Small intestine (tissue), 7 donors: Measurements from ENCODE around the gene RNF7. TPM values are rescaled to one million over a fixed set of nuclear protein-coding genes. Genes with fewer than 3 reads are reported as not detected.
"Not testable (repeated sequence)": the region's sequence is repeated elsewhere in the genome, so short reads cannot be mapped to it uniquely, and the experiment has no call there.

Source experiments
- DNase-seq, 2 donors: peaks; one replicate each; pipeline versions ENCODE4 v3.0.0 to v3.0.0-alpha.2; 2013
- FAIRE-seq: peaks from 2 replicates; lab custom pipeline; 2012; peaks lifted over from hg19 to GRCh38; lab: Jason Lieb, UNC
- H3K27ac ChIP-seq, 3 donors: one replicate each; pipeline ENCODE4 v1.5.1; 2013; ENCODE audit warnings: low read length in 2 of 3, mild to moderate bottlenecking in 2 of 3, control low read depth in 1 of 3, inconsistent platforms in 1 of 3, low read depth in 1 of 3, moderate library complexity in 1 of 3
- H3K27me3 ChIP-seq, 3 donors: one replicate each; pipeline ENCODE4 v1.6.1; 2013; ENCODE audit warnings: low read length in 3 of 3, inconsistent platforms in 1 of 3; ENCODE audit not compliant: control insufficient read depth in 3 of 3, insufficient read depth in 3 of 3
- H3K36me3 ChIP-seq, 3 donors: one replicate each; pipeline ENCODE4 v1.6.1; 2013; ENCODE audit warnings: low read length in 3 of 3, inconsistent platforms in 1 of 3, low read depth in 1 of 3, mild to moderate bottlenecking in 1 of 3, moderate library complexity in 1 of 3; ENCODE audit not compliant: control insufficient read depth in 3 of 3, insufficient read depth in 2 of 3
- H3K4me1 ChIP-seq, 3 donors: one replicate each; pipeline ENCODE4 v1.6.1; 2013; ENCODE audit warnings: low read length in 2 of 3, inconsistent platforms in 1 of 3, low read depth in 1 of 3, mild to moderate bottlenecking in 1 of 3, moderate library complexity in 1 of 3; ENCODE audit not compliant: control insufficient read depth in 3 of 3, insufficient read depth in 2 of 3
- H3K4me3 ChIP-seq, 3 donors: one replicate each; pipeline ENCODE4 v1.5.1; 2013; ENCODE audit warnings: low read length in 3 of 3, control low read depth in 1 of 3, inconsistent platforms in 1 of 3, low read depth in 1 of 3, mild to moderate bottlenecking in 1 of 3, moderate library complexity in 1 of 3
- H3K9me3 ChIP-seq, 2 donors: one replicate each; pipeline ENCODE4 v1.6.1; 2013; ENCODE audit warnings: low read depth in 1 of 2, low read length in 1 of 2; ENCODE audit not compliant: control insufficient read depth in 2 of 2, insufficient read depth in 1 of 2
- WGBS, 3 donors: extraction: QIAGEN DNeasy Blood & Tissue Kit; methylation state at CpG; one replicate each; pipeline ENCODE4 v1.1.7; 2013; 5-methylcytosine and 5-hydroxymethylcytosine counted together
- polyA plus RNA-seq, 4 donors: library from polyadenylated mRNA; stranded (reverse) in 3 of 4; unstranded in 1 of 4; fragments of 200-250 nt in 3 of 4; fragments of 120-200 nt in 1 of 4; gene quantifications; one replicate each; pipeline versions ENCODE4 v1.2.1 to v1.2.3, GENCODE V29; 2013
- donor health status: healthy with polysubstance abuse.
- donor health status: control.
- donor health status: control.
- donor health status: Bipolar disorder and iron deficiency.
- donor health status: healthy.

The RNF7 gene
- polyA plus RNA-seq, 4 donors = 120 to 260 (median 167) TPM

GRCh38 chr3:141788750-141789149 lies 50.7 kb downstream of the RNF7 start:
- not testable (repeated sequence) for H3K27me3 ChIP-seq, H3K4me1 ChIP-seq, DNase-seq, H3K9me3 ChIP-seq, H3K27ac ChIP-seq, H3K4me3 ChIP-seq, FAIRE-seq, H3K36me3 ChIP-seq
- 83 to 93% (median 93%) methylated on average over 5 of the region's 5 CpGs for WGBS, 3 donors

- Histone ChIP-seq H3K9me3 (no peaks in the 10 kb centered on the region), H3K27ac (no peak overlapping the region), H3K36me3 (no peaks in the 10 kb centered on the region), H3K27me3 (no peaks in the 10 kb centered on the region), H3K4me1 (no peaks in the 10 kb centered on the region), H3K4me3 (no peak overlapping the region)
- no peak for DNase-seq
- FAIRE-seq = no peak
- WGBS, 3 donors = 88 to 92% (median 90%) methylated on average over 7 of the region's 7 CpGs
Measured at GRCh38 chr3:141789281-141789680, 51.2 kb downstream of the RNF7 start.

GRCh38 chr3:141790171-141790570 lies 52.1 kb downstream of the RNF7 start:
- H3K36me3 ChIP-seq = no peaks in the 10 kb centered on the region
- no peak for FAIRE-seq
- H3K4me3 ChIP-seq = no peak overlapping the region
- H3K9me3 ChIP-seq = no peaks in the 10 kb centered on the region
- H3K27me3 ChIP-seq = no peaks in the 10 kb centered on the region
- no peak for DNase-seq
- 87 to 93% (median 89%) methylated on average over 4 of the region's 4 CpGs for WGBS, 3 donors
- H3K27ac ChIP-seq = no peak overlapping the region
- no peaks in the 10 kb centered on the region for H3K4me1 ChIP-seq

- DNase-seq = no peak
- Histone ChIP-seq H3K27ac (no peak overlapping the region), H3K36me3 (no peaks in the 10 kb centered on the region), H3K27me3 (no peaks in the 10 kb centered on the region), H3K4me3 (no peak overlapping the region), H3K9me3 (no peaks in the 10 kb centered on the region), H3K4me1 (peaks cover 0 to 7% (median 0%) of the 10 kb centered on the region in 3 donors)
- 100% methylated on average over 1 of the region's 1 CpG for WGBS, 3 donors
- FAIRE-seq = no peak
Measured at GRCh38 chr3:141792495-141792894, 54.4 kb downstream of the RNF7 start.

DNA sequence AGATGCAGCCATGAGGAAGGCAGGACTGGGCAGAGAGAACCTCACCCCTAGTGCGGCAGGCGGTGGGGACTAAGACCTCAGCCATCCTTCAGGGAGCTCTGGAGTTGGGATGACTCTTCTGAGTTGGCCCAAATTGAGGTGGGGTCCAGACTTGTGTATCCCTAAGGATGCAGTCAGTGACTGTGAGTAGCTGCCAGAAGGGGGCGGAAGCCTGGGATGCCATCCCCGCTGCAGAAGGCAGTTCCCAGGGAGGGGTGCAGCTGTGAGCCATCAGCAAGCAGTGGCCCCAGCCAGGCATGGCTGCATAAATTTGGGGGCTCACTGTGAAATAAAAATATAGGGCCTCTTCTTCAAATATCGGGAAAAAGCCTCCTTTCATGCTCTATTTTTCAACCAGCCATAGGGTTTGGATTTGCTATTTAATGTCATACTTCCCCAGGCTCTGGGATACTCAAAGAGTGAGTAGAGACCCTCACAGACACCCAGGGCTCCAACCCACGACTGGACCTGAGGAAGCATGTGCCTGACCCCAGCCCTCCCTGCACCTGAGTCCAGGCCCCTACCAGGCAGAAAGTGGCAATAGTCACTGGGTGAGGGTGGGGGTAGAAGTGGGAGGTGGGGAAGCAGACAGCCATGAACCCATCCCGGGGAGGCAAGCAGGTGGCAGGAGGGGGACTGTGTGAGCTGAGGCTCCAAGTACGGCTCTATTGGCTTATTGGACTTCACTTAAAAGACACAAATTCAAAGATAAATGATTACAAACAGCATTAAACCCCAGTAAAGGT lies 55.6 kb downstream of the RNF7 start:
- Histone ChIP-seq H3K27me3 (no peaks in the 10 kb centered on the region), H3K9me3 (no peaks in the 10 kb centered on the region), H3K4me1 (peaks cover 0 to 18% (median 0%) of the 10 kb centered on the region in 3 donors), H3K27ac (no peak overlapping the region), H3K36me3 (no peaks in the 10 kb centered on the region), H3K4me3 (no peak overlapping the region)
- DNase-seq = no peak
- WGBS, 3 donors = 92 to 95% (median 93%) methylated on average over 8 of the region's 8 CpGs
- no peak for FAIRE-seq

DNA sequence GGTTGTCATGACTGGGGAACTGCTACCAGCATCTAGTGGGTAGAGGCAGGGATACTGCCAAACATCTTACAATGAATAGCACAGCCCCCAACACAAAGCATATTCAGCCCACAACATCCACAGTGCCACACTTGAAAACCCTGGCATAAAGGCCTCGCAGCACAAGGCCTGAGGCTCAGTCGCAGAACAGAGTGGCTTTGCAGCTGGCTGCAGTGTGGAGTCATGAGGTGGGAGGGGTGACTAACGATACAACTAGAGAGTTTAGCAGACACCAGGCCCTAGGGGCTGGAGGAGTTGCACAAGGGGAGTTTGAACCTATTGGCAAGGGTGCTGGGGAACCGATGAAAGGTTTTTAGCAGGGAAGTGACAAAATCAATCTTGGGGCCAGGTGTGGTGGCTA lies 57.2 kb downstream of the RNF7 start:
- H3K27me3 ChIP-seq = no peaks in the 10 kb centered on the region
- H3K4me1 ChIP-seq = peaks cover 0 to 22% (median 0%) of the 10 kb centered on the region in 3 donors
- no peak overlapping the region for H3K27ac ChIP-seq
- H3K9me3 ChIP-seq = no peaks in the 10 kb centered on the region
- 87 to 90% (median 89%) methylated on average over 4 of the region's 4 CpGs for WGBS, 3 donors
- DNase-seq = no peak
- no peak for FAIRE-seq
- no peak overlapping the region for H3K4me3 ChIP-seq
- no peaks in the 10 kb centered on the region for H3K36me3 ChIP-seq

GRCh38 chr3:141795741-141796080 lies 57.6 kb downstream of the RNF7 start:
- no peak overlapping the region for H3K4me3 ChIP-seq
- H3K4me1 ChIP-seq = peaks cover 0 to 22% (median 0%) of the 10 kb centered on the region in 3 donors
- H3K9me3 ChIP-seq = no peaks in the 10 kb centered on the region
- no peak for FAIRE-seq
- no peak overlapping the region for H3K27ac ChIP-seq
- H3K27me3 ChIP-seq = no peaks in the 10 kb centered on the region
- no peak for DNase-seq
- no peaks in the 10 kb centered on the region for H3K36me3 ChIP-seq
- 89 to 91% (median 89%) methylated on average over 5 of the region's 5 CpGs for WGBS, 3 donors

DNA sequence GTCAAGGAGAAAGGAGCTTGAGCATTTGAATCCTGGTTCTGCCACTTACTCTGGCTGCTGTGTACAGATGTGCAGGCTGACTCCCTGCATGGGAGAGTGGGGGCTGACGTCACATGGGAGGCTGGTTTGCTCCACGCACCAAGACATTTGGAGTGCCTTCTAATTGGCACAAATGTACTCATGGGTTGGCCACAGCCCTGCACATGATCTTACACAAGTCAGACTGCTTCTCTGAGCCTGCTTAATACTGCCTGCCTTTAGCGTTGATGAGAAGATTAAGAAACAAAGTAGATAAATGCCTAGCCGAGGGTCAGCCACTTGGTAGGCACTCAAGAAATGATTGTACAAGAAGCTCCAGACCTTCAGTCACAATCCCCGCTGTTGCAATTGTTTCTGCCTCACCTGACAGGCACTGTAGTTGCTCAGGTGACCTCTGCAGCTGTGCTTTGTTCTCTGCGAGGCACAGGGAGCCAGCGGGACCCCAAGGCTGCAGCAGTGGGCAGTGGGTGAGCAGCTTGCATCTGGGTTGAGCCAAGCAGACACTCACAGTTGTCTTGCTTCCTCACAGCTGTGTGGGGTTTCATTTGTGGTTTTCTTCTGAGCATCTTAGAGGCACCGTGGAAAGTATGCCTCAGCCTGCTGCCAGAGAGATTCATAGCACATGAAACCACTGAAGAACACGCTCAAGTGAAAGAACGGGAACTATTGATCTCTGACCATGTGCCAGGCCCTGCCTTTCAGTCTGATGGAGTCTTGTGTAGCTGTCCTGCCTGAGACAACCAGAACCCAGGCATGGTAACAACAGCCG lies 58.2 kb downstream of the RNF7 start:
- peak overlapping the region; percentile 22 to 81 (median 74) for H3K27ac ChIP-seq
- H3K4me1 ChIP-seq = peaks cover 0 to 22% (median 0%) of the 10 kb centered on the region in 3 donors
- no peaks in the 10 kb centered on the region for H3K27me3 ChIP-seq
- 61 to 78% (median 63%) methylated on average over 11 of the region's 11 CpGs for WGBS, 3 donors
- no peaks in the 10 kb centered on the region for H3K9me3 ChIP-seq
- H3K36me3 ChIP-seq = no peaks in the 10 kb centered on the region
- FAIRE-seq = no peak
- peak in 1 of 2 donors; percentile 46 for DNase-seq
- H3K4me3 ChIP-seq = no peak overlapping the region
